AG04450 (cell line): Measurements from ENCODE around the gene GFOD2. TPM values are rescaled to one million over a fixed set of nuclear protein-coding genes. Genes with fewer than 3 reads are reported as not detected.

Source experiments
- CTCF ChIA-PET: fragments of 300-600, 350-600 bp; formaldehyde crosslinking; extraction: SDS; loops from one replicate; lab custom pipeline; 2022; ENCODE audit warnings: antibody characterized with exemption, inconsistent platforms; lab: Charles Lee
- POLR2A ChIA-PET: fragments of 350-600 bp; formaldehyde crosslinking; extraction: SDS; loops from one replicate; lab custom pipeline; 2021; ENCODE audit warnings: antibody characterized with exemption, inconsistent platforms; lab: Yijun Ruan, JAX
- DNase-seq: peaks from one replicate; pipeline ENCODE4 v3.0.0-alpha.2; 2011; ENCODE audit warnings: low read depth, low spot score
- H3K27ac ChIP-seq: one replicate; pipeline ENCODE4 v1.5.1; 2012; ENCODE audit warnings: low read depth, low read length, control low read depth
- H3K27me3 ChIP-seq: one replicate; pipeline ENCODE4 v1.6.0; 2012; ENCODE audit warnings: low read length; ENCODE audit not compliant: control insufficient read depth, insufficient read depth
- H3K4me3 ChIP-seq: 2 replicates; pipeline ENCODE4 v1.5.1; 2011; ENCODE audit warnings: mild to moderate bottlenecking, low read depth, low read length, control low read depth
- H3K9me3 ChIP-seq: 2 replicates; pipeline ENCODE4 v1.5.1; 2012; ENCODE audit warnings: low read length; ENCODE audit not compliant: control insufficient read depth, insufficient read depth
- polyA plus RNA-seq: library from polyadenylated mRNA; depleted of rRNA; stranded (reverse); fragments of >200 nt; gene quantifications from 2 replicates; pipeline ENCODE4 v1.2.3, GENCODE V29; 2011; rRNA removed
- TF ChIP-seq, protein P1 (sequence below): IDR thresholded peaks from 2 replicates; pipeline ENCODE4 v1.5.1; 2011; ENCODE audit warnings: low read depth, low read length, control low read depth, inconsistent platforms

The GFOD2 gene
- polyA plus RNA-seq, 1 experiment = 11.1 TPM

DNA sequence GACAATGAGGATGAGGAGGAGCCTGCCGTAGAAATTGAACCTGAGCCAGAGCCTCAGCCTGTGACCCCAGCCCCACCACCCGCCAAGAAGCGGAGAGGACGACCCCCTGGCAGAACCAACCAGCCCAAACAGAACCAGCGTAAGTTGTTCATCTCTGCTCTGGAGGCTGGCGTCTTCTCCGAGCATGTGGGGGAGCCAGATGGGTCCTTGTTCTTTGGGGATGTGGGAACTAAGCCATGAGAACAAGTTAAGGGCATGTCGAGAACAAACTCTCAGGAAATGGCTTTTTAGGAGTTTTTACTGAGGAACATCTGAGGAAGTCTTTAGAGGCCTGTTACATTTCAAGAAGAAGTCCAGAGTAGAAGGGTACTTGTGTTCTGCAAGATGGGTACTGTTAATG, 82.4 kb downstream of the GFOD2 start:
- no peaks in the 10 kb centered on the region for H3K9me3 ChIP-seq
- H3K27me3 ChIP-seq = no peaks in the 10 kb centered on the region
- ChIA-PET CTCF (interaction anchor here (0.5 kb wide), 1 partner anchor 14 kb away, joined by 3 read pairs; no protein-coding TSS in a partner anchor), POLR2A (no interaction called here)
- no peak overlapping the region for H3K4me3 ChIP-seq
- DNase-seq = no peak
- no peak overlapping the region for H3K27ac ChIP-seq
- TF ChIP-seq, protein P1, sequence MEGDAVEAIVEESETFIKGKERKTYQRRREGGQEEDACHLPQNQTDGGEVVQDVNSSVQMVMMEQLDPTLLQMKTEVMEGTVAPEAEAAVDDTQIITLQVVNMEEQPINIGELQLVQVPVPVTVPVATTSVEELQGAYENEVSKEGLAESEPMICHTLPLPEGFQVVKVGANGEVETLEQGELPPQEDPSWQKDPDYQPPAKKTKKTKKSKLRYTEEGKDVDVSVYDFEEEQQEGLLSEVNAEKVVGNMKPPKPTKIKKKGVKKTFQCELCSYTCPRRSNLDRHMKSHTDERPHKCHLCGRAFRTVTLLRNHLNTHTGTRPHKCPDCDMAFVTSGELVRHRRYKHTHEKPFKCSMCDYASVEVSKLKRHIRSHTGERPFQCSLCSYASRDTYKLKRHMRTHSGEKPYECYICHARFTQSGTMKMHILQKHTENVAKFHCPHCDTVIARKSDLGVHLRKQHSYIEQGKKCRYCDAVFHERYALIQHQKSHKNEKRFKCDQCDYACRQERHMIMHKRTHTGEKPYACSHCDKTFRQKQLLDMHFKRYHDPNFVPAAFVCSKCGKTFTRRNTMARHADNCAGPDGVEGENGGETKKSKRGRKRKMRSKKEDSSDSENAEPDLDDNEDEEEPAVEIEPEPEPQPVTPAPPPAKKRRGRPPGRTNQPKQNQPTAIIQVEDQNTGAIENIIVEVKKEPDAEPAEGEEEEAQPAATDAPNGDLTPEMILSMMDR = no peak

DNA sequence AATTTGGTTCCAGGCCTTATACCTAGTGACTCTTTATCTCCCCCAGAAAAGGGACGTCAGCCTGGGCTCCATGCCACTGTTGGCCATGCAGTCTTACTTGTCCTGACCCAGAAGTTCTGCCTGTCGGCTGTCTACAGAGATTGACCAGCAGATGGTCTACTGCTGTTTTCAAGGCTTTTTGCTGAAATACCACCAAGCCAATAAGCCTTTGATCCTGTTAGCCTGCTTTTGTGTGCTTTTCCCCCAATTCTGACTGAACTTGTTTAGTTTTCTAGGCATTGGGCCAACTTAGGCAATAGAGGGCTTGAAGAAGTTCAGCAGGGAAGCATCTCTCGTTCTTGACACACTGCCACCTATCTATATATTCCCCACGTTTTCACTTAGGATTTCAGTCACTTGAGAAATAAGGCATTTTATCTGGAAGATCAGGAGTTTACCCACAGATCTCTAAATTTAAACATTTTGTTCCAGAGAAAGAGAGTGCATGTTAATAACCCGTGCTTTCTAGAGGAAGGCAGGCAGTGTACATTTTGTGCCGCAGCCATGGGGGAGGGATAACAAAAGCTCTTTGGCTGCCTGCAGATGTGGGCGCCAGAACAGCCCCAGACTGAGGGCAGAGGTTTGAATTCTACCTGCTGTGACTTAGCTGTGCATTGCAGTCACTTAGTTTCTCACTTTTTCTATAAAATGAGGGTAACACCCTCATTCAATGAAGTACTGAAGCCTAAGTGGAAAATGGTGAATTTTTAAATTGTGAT, 86.5 kb downstream of the GFOD2 start:
- Histone ChIP-seq H3K27me3 (no peaks in the 10 kb centered on the region), H3K9me3 (no peaks in the 10 kb centered on the region), H3K4me3 (no peak overlapping the region), H3K27ac (no peak overlapping the region)
- TF ChIP-seq, protein P1 = peak; percentile 24; the same call in 1 of the 2 replicates
- POLR2A ChIA-PET = interaction anchor here (0.7 kb wide), 1 partner anchor 71 kb away, joined by 6 read pairs; no protein-coding TSS in a partner anchor
- CTCF ChIA-PET = interaction anchor here (0.8 to 2.1 kb wide), 6 partner anchors 9 to 111 kb away, joined by 3 to 10 read pairs (median 6); partner anchors contain the start of gene CTCF
- DNase-seq = peak; percentile 45

DNA sequence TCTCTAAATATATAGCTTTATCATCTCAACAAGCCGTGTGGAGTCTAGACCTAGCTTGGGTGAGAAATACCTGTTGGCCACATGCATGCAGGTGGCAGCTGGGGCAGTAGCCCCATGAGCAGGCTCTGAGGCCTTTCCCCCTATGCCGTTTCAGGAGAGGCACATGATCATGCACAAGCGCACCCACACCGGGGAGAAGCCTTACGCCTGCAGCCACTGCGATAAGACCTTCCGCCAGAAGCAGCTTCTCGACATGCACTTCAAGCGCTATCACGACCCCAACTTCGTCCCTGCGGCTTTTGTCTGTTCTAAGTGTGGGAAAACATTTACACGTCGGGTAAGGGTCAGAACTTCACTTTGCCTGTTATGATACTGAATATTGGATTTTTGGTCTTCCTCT, 90.9 kb downstream of the GFOD2 start:
- TF ChIP-seq, protein P1 = no peak

More for the DNA sequence above, 90.9 kb downstream of the GFOD2 start:
- ChIA-PET POLR2A (no interaction called here), CTCF (no interaction called here)
- no peak overlapping the region for H3K27ac ChIP-seq
- no peak overlapping the region for H3K4me3 ChIP-seq
- H3K27me3 ChIP-seq = no peaks in the 10 kb centered on the region
- no peak for DNase-seq
- no peaks in the 10 kb centered on the region for H3K9me3 ChIP-seq

Other genes with a start within 250 kb of the GFOD2 start
- 101 and 121 TPM in 2 replicates for gene ATP6V0D1, start 238.2 kb downstream of the GFOD2 start, polyA plus RNA-seq
- not detected in 2 replicates for gene AGRP, start 235.8 kb downstream of the GFOD2 start, polyA plus RNA-seq
- 9.9 and 11.5 TPM in 2 replicates for gene RIPOR1, start 190.5 kb downstream of the GFOD2 start, polyA plus RNA-seq
- 21.0 and 24.4 TPM in 2 replicates for gene CTCF, start 156.8 kb downstream of the GFOD2 start, polyA plus RNA-seq
- gene CARMIL2, start 74.2 kb downstream of the GFOD2 start, polyA plus RNA-seq = 0.09 and 0.11 TPM in 2 replicates
- 11.4 and 16.5 TPM in 2 replicates for gene ACD, start 59.1 kb downstream of the GFOD2 start, polyA plus RNA-seq
- 0.42 and 0.53 TPM in 2 replicates for gene PARD6A, start 58.4 kb downstream of the GFOD2 start, polyA plus RNA-seq
- gene ENKD1, start 52.6 kb downstream of the GFOD2 start, polyA plus RNA-seq = 3.6 and 4.2 TPM in 2 replicates
- 0.55 and 0.56 TPM in 2 replicates for gene C16orf86, start 52.5 kb downstream of the GFOD2 start, polyA plus RNA-seq
- 11.3 and 11.7 TPM in 2 replicates for gene RANBP10, start 87.2 kb upstream of the GFOD2 start, polyA plus RNA-seq
- gene TSNAXIP1, start 87.6 kb upstream of the GFOD2 start, polyA plus RNA-seq = 0.92 and 1.1 TPM in 2 replicates
- 22.3 and 22.8 TPM in 2 replicates for gene THAP11, start 123.0 kb upstream of the GFOD2 start, polyA plus RNA-seq
- 151 and 190 TPM in 2 replicates for gene NUTF2, start 127.6 kb upstream of the GFOD2 start, polyA plus RNA-seq
- gene CENPT, start 128.4 kb upstream of the GFOD2 start, polyA plus RNA-seq = 17.9 and 21.7 TPM in 2 replicates
- gene EDC4, start 153.7 kb upstream of the GFOD2 start, polyA plus RNA-seq = 18.7 and 31.6 TPM in 2 replicates
- gene NRN1L, start 165.6 kb upstream of the GFOD2 start, polyA plus RNA-seq = 0.21 TPM in 1 of 2 replicates, not detected in the other
- 18.2 and 26.6 TPM in 2 replicates for gene PSKH1, start 173.9 kb upstream of the GFOD2 start, polyA plus RNA-seq
- 0.14 and 0.29 TPM in 2 replicates for gene CTRL, start 212.5 kb upstream of the GFOD2 start, polyA plus RNA-seq
- 18.1 and 29.1 TPM in 2 replicates for gene PSMB10, start 217.5 kb upstream of the GFOD2 start, polyA plus RNA-seq
- gene LCAT, start 224.8 kb upstream of the GFOD2 start, polyA plus RNA-seq = 5.2 and 7.9 TPM in 2 replicates
- gene SLC12A4, start 249.3 kb upstream of the GFOD2 start, polyA plus RNA-seq = 48.1 and 63.0 TPM in 2 replicates